GM21360 (cell line): ENCODE measurements around the gene PRM3.

Experiments used
- ATAC-seq: cut with Tn5 transposase; IDR thresholded peaks from one replicate; pipeline ENCODE4 v1.9.1; 2021; ENCODE audit warnings: mild to moderate bottlenecking, moderate library complexity; ENCODE audit not compliant: unreplicated experiment

Gene PRM3

DNA sequence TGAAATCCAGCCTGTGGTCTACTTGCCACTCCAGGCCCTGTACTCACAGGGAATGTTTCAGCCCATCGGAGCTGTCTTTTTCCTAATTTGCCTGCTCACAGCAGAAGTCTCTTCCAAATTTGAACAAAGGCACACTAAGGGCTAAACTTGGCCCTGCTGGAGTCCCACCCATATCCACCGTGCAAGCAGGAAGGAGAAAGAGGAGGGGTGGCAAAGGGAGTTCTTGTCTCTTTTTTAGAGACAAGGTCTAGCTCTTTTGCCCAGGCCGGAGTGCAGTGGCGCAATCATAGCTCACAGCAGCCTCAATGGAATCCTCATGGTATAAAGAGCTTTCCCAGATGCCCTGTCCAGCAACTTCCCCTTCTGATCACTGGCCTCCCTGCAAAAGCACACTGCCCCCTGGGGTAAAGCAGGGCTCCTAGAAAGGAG lies 10.4 kb upstream of the PRM3 start:
- no peak for ATAC-seq

- no peak for ATAC-seq
Measured at GRCh38 chr16:11280616-11281522, 7.4 kb upstream of the PRM3 start, which contains the start of gene PRM1. PRM1 (minus strand) TSS chr16:11281330; CDS start chr16:11281238, 92 bp downstream.

- no peak for ATAC-seq
Measured at GRCh38 chr16:11278681-11279628, 5.5 kb upstream of the PRM3 start.

- no peak for ATAC-seq
Measured at GRCh38 chr16:11277607-11278337, 4.3 kb upstream of the PRM3 start.

DNA sequence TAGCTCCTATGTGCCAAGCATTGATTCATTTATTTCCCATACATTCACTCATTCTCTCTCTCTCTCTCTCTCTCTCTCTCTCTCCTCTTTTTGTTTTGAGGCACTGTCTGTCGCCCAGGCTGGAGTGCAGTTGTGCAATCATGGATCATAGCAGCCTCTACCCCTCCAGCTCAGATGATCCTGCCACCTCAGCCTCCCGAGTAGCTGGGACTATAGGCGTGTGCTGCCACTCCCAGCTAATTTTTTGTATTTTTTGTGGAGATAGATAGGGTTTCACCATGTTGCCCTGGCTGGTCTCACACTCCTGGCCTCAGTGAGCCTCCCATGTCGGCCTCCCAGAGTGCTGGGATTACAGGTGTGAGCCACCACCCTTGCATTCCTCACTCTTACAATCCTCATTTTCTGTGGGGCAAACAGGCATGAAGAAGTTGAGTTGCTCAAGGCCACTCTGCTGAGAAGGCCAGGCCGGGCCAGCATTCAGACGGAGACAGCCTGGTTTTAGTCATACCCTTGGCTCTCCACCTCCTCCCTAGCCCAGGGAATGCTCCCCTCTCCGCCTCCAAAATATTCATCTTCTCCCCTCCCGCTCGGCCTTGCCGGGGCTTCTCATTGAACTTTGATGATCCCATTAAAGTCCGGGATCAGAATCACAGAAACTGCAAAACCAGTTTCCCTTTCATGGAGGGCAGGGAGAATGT lies 3.6 kb upstream of the PRM3 start:
- ATAC-seq, result no peak

GRCh38 chr16:11276143-11276895 lies 2.9 kb upstream of the PRM3 start, which contains the start of gene PRM2:
PRM2 (minus strand) TSS chr16:11276480; CDS start chr16:11276370, 110 bp downstream.
- ATAC-seq, result no peak

GRCh38 chr16:11274964-11275363 lies 1.5 kb upstream of the PRM3 start:
- no peak for ATAC-seq

DNA sequence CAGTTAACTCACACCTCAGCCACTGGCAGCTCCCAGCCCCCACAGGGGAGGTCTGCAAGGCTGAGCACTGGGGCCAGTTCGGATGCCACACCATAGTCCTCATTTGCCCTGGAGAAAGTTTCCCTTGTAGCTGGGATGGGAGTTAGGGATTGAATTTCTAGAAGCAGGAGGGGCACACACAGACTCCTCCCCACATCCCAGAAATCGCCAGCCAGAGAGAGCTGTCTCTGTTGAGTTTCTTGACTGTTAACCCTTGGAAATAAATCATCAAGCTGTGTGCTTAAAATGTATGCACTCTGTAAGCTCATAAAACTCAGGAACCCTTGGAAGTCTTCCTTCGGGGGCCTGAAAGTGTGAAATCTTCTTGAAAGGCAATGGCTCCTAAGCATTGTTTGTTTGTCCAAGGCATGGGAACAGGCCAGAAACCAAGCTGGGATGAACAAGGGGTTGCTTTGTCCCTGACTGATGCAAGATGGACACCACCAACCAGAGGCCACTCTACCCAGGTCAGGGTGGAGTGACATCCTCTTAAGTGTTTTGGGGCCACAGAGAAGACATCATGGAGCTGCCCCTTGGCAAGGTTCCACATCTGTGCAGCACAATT lies 394 bp upstream of the PRM3 start:
- no peak for ATAC-seq

DNA sequence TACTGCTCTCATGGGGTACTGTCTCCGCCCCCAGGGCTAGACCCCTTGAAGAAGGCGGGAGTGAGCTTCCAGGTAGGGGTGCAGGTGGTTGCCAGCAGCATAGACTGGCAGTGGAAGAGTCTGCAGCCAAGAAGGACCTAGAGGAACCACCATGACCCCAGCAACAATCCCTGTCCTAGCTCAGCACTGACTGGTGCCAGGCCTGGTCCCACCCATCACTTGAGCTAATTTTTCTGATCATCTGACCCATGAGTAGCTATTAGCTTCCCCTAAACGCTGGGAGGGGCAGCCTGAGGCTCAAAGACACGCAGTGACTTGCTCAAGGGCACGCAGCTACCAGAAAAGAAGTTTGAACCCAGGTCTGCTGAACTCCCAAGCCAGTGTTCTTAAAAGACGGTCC lies 945 bp downstream of the PRM3 start:
- no peak for ATAC-seq

GRCh38 chr16:11271610-11272009 lies 1.8 kb downstream of the PRM3 start:
- no peak for ATAC-seq

DNA sequence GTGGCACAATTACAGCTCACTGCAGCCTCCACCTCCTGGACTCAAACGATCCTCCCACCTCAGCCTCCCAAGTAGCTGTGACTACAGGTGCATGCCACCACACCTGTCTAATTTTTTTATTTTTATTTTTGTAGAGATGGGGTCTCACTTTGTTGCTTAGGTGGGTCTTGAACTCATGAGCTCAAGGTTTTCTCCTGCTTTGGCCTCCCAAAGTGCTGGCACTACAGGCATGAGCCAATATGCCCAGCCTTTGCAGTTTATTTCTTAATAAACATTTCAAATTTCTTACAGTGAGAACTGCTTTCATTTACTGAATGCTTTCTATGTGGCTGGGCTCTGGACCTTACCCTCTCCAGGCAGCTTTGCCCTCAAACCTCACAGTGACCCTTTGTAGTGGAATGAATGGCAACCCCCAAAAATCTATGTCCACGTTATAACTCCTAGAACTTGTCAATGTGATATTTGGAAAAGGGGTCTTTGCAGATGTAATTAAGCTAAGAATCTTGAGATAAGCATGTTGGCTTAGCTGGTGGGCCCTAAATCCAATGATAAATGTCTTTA lies 2.7 kb downstream of the PRM3 start:
- no peak for ATAC-seq

- ATAC-seq, result no peak
Measured at GRCh38 chr16:11268921-11269375, 4.5 kb downstream of the PRM3 start, which contains the start of gene TNP2. TNP2 (minus strand) TSS chr16:11269325; CDS start chr16:11269262, 63 bp downstream.

DNA sequence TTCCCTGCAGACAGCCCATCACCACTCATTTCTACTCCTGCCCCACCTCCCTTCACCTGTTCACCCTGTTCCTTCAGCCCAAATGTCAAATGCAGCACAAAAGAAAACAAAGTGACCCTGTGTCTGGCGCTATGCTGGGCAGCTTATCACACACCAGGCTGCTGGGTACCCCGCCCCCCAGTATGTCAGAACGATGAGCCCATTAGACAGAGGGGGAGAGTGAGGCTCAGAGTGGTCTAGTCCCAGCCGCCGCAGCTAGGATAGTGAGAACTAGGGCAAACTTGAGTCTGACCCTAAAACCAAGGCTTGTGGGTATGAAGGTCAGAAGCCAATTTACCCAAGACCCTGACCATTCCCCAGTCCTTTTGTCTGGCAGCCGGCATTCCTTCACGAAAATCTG lies 8.3 kb downstream of the PRM3 start:
- ATAC-seq, result no peak

DNA sequence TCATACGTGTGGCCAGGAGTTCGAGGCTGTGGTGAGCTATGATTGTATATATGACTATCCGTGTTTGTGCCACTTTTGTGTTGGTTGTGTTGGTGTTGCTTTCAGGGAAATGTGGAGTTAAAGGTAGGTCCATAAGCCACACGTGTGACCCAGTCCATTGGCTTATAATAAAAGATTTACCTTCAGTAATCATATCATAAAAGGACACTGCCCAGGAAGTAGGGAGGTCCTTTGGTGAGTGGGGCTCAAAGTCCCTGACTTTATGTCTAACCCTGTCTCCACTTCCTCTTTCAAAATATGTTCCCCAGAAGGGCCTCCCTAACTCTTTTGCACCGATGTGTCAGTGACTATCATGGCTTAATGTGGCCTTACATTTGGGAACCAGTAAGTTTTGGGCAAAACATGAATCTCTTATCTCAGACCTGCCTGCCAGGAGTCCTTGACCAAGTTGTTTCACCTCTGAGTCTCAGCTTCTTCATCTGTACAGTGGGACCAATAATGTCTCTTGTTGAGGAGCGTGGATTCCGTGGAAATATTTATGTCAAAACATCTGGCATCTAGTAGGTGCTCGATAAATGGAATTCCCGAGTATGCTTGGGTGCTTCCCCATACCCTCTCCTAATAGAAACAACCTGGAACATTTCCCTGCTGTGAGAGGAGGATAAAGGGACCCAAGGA lies 9.1 kb downstream of the PRM3 start:
- ATAC-seq, result no peak

DNA sequence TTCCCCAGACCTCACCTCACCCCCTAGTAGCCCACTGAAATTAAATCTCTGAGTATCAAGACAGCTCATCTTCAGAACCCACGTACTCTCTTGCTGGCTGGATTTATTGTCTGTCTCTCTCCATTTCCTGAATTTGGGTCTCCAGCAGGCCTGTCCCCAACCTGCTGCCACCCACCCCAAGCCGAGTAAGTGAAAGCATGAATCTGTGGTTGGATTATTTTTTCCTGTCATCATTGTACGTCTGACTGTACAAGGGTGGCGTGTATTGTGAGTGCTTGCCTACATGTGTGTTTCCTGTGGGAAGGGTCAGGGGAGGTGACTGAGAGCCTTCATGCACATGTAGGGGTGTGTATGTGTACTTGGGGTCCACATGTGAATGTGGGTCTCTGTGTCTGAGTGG lies 9.7 kb downstream of the PRM3 start:
- no peak for ATAC-seq

DNA sequence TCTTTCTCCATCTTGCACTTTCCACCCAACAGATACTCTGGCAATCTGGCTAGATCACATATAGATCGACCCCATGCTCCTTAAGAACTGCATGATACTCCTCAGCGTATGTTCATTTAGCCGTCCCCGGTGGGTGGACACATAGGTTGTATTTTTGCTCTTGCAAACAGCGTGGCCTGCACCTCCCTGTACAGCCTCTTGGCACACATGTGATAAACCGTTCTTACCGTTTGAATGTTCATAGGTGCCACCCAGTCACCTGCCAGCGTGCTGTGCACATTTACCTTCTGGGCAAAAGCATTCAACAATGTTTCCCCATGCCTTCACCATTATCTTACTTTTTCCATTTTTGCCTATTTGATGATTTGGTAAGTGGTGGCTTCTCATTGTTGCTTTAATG lies 10.5 kb downstream of the PRM3 start:
- ATAC-seq, result no peak

DNA sequence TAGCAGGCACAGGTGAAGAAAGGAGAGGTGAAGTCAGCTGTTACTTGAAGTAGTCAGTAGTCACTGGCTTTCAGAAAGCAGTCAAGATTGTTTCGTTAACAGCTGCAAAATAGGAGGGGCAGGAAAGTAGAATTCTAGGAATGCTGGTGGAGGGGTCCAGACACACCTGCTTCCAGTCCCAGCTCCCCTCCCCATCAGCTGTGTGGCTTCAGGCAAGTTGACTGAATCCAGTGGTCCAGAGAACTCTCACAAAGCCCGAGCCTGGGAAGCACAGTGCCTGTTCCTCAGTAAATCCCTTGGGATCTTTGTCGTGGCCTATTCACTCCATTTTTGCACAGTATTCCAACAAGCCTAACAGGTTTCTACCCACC lies 12.8 kb downstream of the PRM3 start:
- no peak for ATAC-seq
